ENCODE results near the gene CBY3. TPM values are rescaled to one million over a fixed set of nuclear protein-coding genes. Genes with fewer than 3 reads are reported as not detected.
"Not testable (repeated sequence)": the region's sequence is repeated elsewhere in the genome, so short reads cannot be mapped to it uniquely, and the experiment has no call there.

CBY3 gene
- total RNA-seq, 1 donor from 2014 or later, result not detected

DNA sequence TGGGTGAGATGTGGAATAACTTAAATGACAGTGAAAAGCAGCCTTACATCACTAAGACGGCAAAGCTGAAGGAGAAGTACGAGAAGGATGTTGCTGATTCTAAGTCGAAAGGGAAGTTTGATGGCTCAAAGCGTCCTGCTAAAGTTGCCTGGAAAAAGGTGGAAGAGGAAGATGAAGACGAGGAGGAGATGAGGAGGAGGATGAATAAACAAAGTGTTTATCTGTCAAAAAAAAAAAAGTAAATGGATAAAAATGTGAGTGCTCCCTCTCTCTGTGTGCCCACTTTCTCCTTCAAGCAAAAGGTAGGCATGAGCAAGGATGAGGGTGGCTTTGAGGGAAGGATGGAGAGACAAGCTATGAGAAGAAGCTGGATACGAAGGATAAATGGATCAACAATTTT lies 13.7 kb upstream of the CBY3 start:
- no peaks in the 10 kb centered on the region for H3K36me3 Mint-ChIP-seq (ENCODE audit: insufficient read depth)
- no peak overlapping the region for H3K4me3 Mint-ChIP-seq (ENCODE audit: low read depth)
- DNase-seq (ENCODE audit: low spot score, unreplicated experiment), result no peak
- no peaks in the 10 kb centered on the region for H3K9me3 Mint-ChIP-seq (ENCODE audit: low read depth)
- no peak overlapping the region for H3K27ac Mint-ChIP-seq
- H3K27me3 Mint-ChIP-seq, result no peaks in the 10 kb centered on the region
- TF ChIP-seq, protein P1, sequence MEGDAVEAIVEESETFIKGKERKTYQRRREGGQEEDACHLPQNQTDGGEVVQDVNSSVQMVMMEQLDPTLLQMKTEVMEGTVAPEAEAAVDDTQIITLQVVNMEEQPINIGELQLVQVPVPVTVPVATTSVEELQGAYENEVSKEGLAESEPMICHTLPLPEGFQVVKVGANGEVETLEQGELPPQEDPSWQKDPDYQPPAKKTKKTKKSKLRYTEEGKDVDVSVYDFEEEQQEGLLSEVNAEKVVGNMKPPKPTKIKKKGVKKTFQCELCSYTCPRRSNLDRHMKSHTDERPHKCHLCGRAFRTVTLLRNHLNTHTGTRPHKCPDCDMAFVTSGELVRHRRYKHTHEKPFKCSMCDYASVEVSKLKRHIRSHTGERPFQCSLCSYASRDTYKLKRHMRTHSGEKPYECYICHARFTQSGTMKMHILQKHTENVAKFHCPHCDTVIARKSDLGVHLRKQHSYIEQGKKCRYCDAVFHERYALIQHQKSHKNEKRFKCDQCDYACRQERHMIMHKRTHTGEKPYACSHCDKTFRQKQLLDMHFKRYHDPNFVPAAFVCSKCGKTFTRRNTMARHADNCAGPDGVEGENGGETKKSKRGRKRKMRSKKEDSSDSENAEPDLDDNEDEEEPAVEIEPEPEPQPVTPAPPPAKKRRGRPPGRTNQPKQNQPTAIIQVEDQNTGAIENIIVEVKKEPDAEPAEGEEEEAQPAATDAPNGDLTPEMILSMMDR (IDR thresholded peaks at IDR 0.05; ENCODE audit: unreplicated experiment), result no peak
- peaks cover 6% of the 10 kb centered on the region for H3K4me1 Mint-ChIP-seq (ENCODE audit: low read depth)

DNA sequence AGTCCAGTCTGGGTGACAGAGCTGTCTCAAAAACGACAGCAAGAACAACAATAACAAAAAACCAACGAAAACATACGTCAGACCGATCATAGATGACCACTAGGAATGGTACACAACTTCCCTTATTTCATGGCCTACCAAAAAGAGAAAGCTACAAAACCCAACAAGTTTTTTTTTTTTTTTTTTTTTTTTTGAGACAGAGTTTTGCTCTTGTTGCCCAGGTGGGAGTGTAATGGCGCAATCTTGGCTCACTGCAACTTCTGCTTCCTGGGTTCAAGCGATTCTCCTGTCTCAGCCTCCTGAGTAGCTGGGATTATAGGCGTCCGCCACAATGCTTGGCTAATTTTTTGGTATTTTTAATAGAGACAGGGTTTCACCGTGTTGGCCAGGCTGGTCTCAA lies 8.4 kb upstream of the CBY3 start:
- H3K4me1 Mint-ChIP-seq (ENCODE audit: low read depth); DNase-seq (ENCODE audit: low spot score, unreplicated experiment); H3K27ac Mint-ChIP-seq; H3K27me3 Mint-ChIP-seq; H3K9me3 Mint-ChIP-seq (ENCODE audit: low read depth); H3K36me3 Mint-ChIP-seq (ENCODE audit: insufficient read depth); H3K4me3 Mint-ChIP-seq (ENCODE audit: low read depth): not testable (repeated sequence)

DNA sequence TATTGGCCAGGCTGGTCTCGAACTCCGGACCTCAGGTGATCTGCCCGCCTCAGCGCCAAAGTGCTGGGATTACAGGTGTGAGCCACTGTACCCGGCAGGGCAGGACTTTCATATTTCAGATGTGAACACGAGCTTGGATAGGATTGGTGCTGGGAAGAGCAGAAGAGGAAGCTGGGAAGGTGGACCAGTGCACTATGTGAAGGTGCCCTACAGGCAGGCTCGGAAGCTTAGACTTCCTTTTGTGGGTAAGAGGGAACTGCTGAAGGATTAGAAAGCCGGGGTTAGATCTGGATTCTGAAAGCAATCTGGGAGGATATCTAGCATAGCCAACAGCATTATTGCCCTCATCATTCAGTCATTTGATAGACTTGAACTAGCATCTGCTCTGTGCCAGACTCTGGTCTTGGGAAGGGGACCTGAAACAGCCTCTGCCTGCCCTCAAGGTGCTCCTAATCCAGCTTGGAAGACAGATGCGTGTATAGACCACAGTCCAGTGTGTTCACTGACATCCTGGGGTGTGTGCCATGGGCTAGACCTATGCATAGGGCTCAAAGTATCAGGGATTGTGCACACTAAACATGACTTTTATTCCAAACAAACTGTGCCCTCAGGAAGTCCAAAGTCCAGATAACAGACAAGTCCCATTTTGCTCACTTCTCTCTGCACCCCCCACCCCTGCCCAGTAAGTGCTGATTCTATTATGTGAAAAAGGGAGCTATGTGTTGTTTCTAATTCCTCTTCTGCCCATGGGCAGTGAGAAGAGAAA lies 637 bp downstream of the CBY3 start:
- Mint-ChIP-seq H3K9me3 (ENCODE audit: low read depth) (peaks cover 4% of the 10 kb centered on the region), H3K27me3 (no peaks in the 10 kb centered on the region), H3K4me1 (ENCODE audit: low read depth) (peaks cover 15% of the 10 kb centered on the region), H3K36me3 (ENCODE audit: insufficient read depth) (peaks cover 8% of the 10 kb centered on the region), H3K27ac (peak overlapping the region; percentile 38), H3K4me3 (ENCODE audit: low read depth) (peak overlapping the region; percentile 33)
- DNase-seq (ENCODE audit: low spot score, unreplicated experiment), result no peak
- TF ChIP-seq, protein P1 (IDR thresholded peaks at IDR 0.05; ENCODE audit: unreplicated experiment), result no peak

DNA sequence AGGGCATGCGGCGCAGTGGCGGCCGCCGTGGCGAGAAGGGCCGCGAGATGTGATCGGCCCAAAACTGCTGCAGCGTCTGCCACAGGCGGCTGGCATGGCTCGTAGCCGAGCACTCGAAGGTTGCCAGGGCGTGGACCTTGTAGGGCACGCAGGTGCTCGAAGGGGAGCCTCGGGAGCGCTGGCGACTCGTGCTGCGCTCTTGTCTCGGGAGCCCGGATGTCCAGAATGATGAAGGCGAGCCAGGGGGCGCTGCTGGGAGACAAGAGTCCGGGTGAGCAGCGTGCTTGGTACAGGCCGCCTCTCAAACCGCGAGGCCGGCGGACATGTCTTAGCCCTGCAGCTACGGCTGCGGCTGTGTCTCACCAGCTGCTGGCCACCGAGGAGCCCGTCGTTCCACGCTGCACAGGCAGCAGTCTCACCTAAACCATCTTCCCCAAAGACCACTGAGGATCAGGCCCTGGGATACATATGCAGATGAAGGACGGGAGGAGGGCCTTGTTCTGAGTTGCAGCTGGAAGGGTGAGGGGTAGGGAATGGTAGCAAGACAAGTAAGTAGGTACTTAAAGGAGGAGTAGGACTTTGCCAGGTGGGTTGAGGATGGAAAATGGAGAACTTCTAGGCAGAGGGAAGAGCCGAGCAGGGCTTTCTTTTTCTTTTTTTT lies 1.7 kb downstream of the CBY3 start:
- peak overlapping the region; percentile 92 for H3K4me3 Mint-ChIP-seq (ENCODE audit: low read depth)
- H3K4me1 Mint-ChIP-seq (ENCODE audit: low read depth), result peaks cover 15% of the 10 kb centered on the region
- peak overlapping the region; percentile 89 for H3K27ac Mint-ChIP-seq
- peaks cover 10% of the 10 kb centered on the region for H3K36me3 Mint-ChIP-seq (ENCODE audit: insufficient read depth)
- peaks cover 4% of the 10 kb centered on the region for H3K9me3 Mint-ChIP-seq (ENCODE audit: low read depth)
- H3K27me3 Mint-ChIP-seq, result no peaks in the 10 kb centered on the region
- DNase-seq (ENCODE audit: low spot score, unreplicated experiment), result peak; percentile 27
- TF ChIP-seq, protein P1 (IDR thresholded peaks at IDR 0.05; ENCODE audit: unreplicated experiment), result peak; percentile 40

DNA sequence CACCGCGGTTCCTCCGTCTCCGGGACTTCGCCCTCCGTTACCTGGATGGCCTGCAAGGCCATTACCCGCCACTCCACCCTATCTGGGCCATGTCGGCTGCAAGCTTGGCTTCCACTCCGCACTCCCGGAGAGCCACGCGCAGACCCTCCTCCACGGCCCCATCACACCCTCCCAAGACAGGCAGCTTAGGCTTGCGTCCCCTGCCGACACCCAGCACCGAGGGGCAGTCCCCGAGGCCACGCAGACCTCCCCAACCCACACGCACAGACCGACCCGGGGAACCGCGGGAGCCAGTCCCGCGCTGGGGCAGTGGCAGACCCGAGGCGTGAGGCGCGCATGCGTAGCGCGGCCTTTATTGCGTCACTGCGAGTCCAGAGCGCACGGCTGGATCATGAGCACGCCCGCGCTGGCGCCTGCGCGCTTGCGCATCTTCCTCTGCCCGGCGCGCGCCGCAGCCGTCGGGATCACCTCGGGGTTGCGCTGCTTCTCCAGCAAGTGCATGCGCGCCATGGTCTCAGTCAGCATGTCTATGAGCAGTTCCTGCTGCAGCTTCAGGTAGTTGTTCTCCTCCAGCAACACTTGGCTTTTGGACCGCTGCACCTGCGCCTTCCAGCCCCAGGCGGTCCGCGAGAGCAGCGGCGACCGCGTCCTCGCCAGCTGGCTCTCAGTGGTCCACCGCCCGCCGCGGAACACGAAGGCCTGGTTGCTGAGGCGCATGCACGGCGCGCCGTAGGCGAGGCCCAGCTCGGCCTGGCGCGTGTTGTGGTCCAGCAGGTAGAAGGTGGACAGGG lies 2.4 kb downstream of the CBY3 start:
- TF ChIP-seq, protein P1 (IDR thresholded peaks at IDR 0.05; ENCODE audit: unreplicated experiment), result peak; percentile 9
- peaks cover 15% of the 10 kb centered on the region for H3K4me1 Mint-ChIP-seq (ENCODE audit: low read depth)
- peaks cover 10% of the 10 kb centered on the region for H3K36me3 Mint-ChIP-seq (ENCODE audit: insufficient read depth)
- DNase-seq (ENCODE audit: low spot score, unreplicated experiment), result peak; percentile 91
- no peaks in the 10 kb centered on the region for H3K27me3 Mint-ChIP-seq
- peak overlapping the region; percentile 96 for H3K27ac Mint-ChIP-seq
- peaks cover 4% of the 10 kb centered on the region for H3K9me3 Mint-ChIP-seq (ENCODE audit: low read depth)
- peak overlapping the region; percentile 92 for H3K4me3 Mint-ChIP-seq (ENCODE audit: low read depth)
